Measurements from ENCODE around the gene ACTRT3.
"Not testable (repeated sequence)": the region's sequence is repeated elsewhere in the genome, so short reads cannot be mapped to it uniquely, and the experiment has no call there.

Gene ACTRT3

GRCh38 chr3:169748670-169749069 is 20.7 kb downstream of the ACTRT3 start:
- H3K4me3 ChIP-seq (replicated peaks in 1 of 2; ENCODE audit: low read depth in 2 of 2, low read length in 2 of 2): no peak overlapping the region
- no peak for DNase-seq (ENCODE audit: low read depth in 2 of 2)
- TF ChIP-seq CTCF (IDR thresholded peaks at IDR 0.05; ENCODE audit: low read depth, low read length): no peak

- DNase-seq (ENCODE audit: low read depth in 2 of 2): no peak
- TF ChIP-seq CTCF (IDR thresholded peaks at IDR 0.05; ENCODE audit: low read depth, low read length): no peak
- H3K4me3 ChIP-seq (replicated peaks in 1 of 2; ENCODE audit: low read depth in 2 of 2, low read length in 2 of 2): no peak overlapping the region
These were observed 22.4 kb downstream of the ACTRT3 start for GRCh38 chr3:169746924-169747323.

- no peak overlapping the region for H3K4me3 ChIP-seq (replicated peaks in 1 of 2; ENCODE audit: low read depth in 2 of 2, low read length in 2 of 2)
- TF ChIP-seq CTCF (IDR thresholded peaks at IDR 0.05; ENCODE audit: low read depth, low read length): peak; percentile 31
- DNase-seq (ENCODE audit: low read depth in 2 of 2): peak; percentile 44 to 68
These were observed 24.9 kb downstream of the ACTRT3 start for GRCh38 chr3:169744366-169745054.

GRCh38 chr3:169739067-169739466 is 30.3 kb downstream of the ACTRT3 start:
- no peak for DNase-seq (ENCODE audit: low read depth in 2 of 2)
- no peak overlapping the region for H3K4me3 ChIP-seq (replicated peaks in 1 of 2; ENCODE audit: low read depth in 2 of 2, low read length in 2 of 2)
- TF ChIP-seq CTCF (IDR thresholded peaks at IDR 0.05; ENCODE audit: low read depth, low read length): no peak

GRCh38 chr3:169731857-169732256 is 37.5 kb downstream of the ACTRT3 start:
- H3K4me3 ChIP-seq (replicated peaks in 1 of 2; ENCODE audit: low read depth in 2 of 2, low read length in 2 of 2); DNase-seq (ENCODE audit: low read depth in 2 of 2): not testable (repeated sequence)

- no peak for TF ChIP-seq CTCF (IDR thresholded peaks at IDR 0.05; ENCODE audit: low read depth, low read length)
- no peak for DNase-seq (ENCODE audit: low read depth in 2 of 2)
- no peak overlapping the region for H3K4me3 ChIP-seq (replicated peaks in 1 of 2; ENCODE audit: low read depth in 2 of 2, low read length in 2 of 2)
These were observed 46.6 kb downstream of the ACTRT3 start for GRCh38 chr3:169722724-169723123.

GRCh38 chr3:169718415-169718814 is 50.9 kb downstream of the ACTRT3 start:
- H3K4me3 ChIP-seq (replicated peaks in 1 of 2; ENCODE audit: low read depth in 2 of 2, low read length in 2 of 2); DNase-seq (ENCODE audit: low read depth in 2 of 2): not testable (repeated sequence)
